Natural killer cell (primary cell): ENCODE measurements around the gene MEPCE. TPM values are rescaled to one million over a fixed set of nuclear protein-coding genes. Genes with fewer than 3 reads are reported as not detected.
A peak's percentile ranks its signal among the peaks of the same experiment; 100 is the strongest.
"Not testable (repeated sequence)": the region's sequence is repeated elsewhere in the genome, so short reads cannot be mapped to it uniquely, and the experiment has no call there.

Experiments
- ATAC-seq, 3 donors: fragments of 150-1000 bp in 2 of 3; fragments of 200-7000 bp in 1 of 3; cut with Tn5 transposase; 1 replicate in 1 of 3; 2 replicates in 2 of 3; pipeline ENCODE4 v1.10.0; 2021; ENCODE audit warnings: mild to moderate bottlenecking in 2 of 3, moderate library complexity in 2 of 3
- DNase-seq, 2 donors: peaks; one replicate each; pipeline versions ENCODE4 v3.0.0 to v3.0.0-alpha.2; 2013 to 2021; ENCODE audit warnings: mixed read lengths in 1 of 2
- H3K27ac ChIP-seq: one replicate; pipeline ENCODE4 v1.5.1; 2013; ENCODE audit warnings: mild to moderate bottlenecking, low read length
- H3K27me3 ChIP-seq: one replicate; pipeline ENCODE4 v1.6.1; 2013; ENCODE audit warnings: low read length; ENCODE audit not compliant: control insufficient read depth, insufficient read depth
- H3K36me3 ChIP-seq: one replicate; pipeline ENCODE4 v1.6.1; 2013; ENCODE audit warnings: low read length; ENCODE audit not compliant: control insufficient read depth, insufficient read depth
- H3K4me1 ChIP-seq: one replicate; pipeline ENCODE4 v1.6.1; 2013; ENCODE audit warnings: low read length; ENCODE audit not compliant: control insufficient read depth, insufficient read depth
- H3K4me3 ChIP-seq: one replicate; pipeline ENCODE4 v1.5.1; 2013; ENCODE audit warnings: low read length
- H3K9me3 ChIP-seq: one replicate; pipeline ENCODE4 v1.6.1; 2013; ENCODE audit warnings: low read length; ENCODE audit not compliant: control insufficient read depth, insufficient read depth
- H3K27ac Mint-ChIP-seq, 2 donors: one replicate each; pipeline ENCODE4 v1.8.0; 2022; ENCODE audit warnings: mild to moderate bottlenecking in 2 of 2, mixed read lengths in 2 of 2, moderate library complexity in 1 of 2
- H3K27me3 Mint-ChIP-seq, 2 donors: one replicate each; pipeline ENCODE4 v1.8.0; 2022; ENCODE audit warnings: low read depth in 2 of 2, mixed read lengths in 2 of 2
- H3K36me3 Mint-ChIP-seq: one replicate; pipeline ENCODE4 v1.8.0; 2022; ENCODE audit warnings: mixed read lengths
- H3K4me1 Mint-ChIP-seq, 2 donors: one replicate each; pipeline ENCODE4 v1.8.0; 2022; ENCODE audit warnings: mixed read lengths in 2 of 2
- H3K4me3 Mint-ChIP-seq: one replicate; pipeline ENCODE4 v1.8.0; 2022; ENCODE audit warnings: mild to moderate bottlenecking, moderate library complexity, mixed read lengths
- H3K9me3 Mint-ChIP-seq, 2 donors: one replicate each; pipeline ENCODE4 v1.8.0; 2022; ENCODE audit warnings: mixed read lengths in 2 of 2
- CTCF ChIP-seq: fragments of 200-600 bp; IDR thresholded peaks from one replicate; pipeline ENCODE4 v1.8.0; 2022; ENCODE audit warnings: antibody characterized with exemption
- WGBS: methylation state at CpG from one replicate; pipeline ENCODE4 v1.1.7; 2013; ENCODE audit warnings: missing lambda C conversion rate; ENCODE audit not compliant: insufficient coverage; 5-methylcytosine and 5-hydroxymethylcytosine counted together
- intact Hi-C: fragments of 100-400 bp; cut with micrococcal nuclease; formaldehyde crosslinking; loops from one replicate; pipeline ENCODE4 v1.14.2; 2022
- total RNA-seq, 4 donors: library from RNA; stranded (reverse); fragments of 120-200 nt in 1 of 4; gene quantifications; one replicate each; pipeline versions ENCODE4 v1.2.3 to v1.2.4, GENCODE V29; 2013 to 2022

The MEPCE gene
- total RNA-seq, 3 donors from 2014 or later (not counting 1 experiment from before 2014, with no cell fraction given), result 48.1 to 54.9 (median 54.1) TPM

GRCh38 chr7:100446040-100446439 lies 16.4 kb downstream of the MEPCE start:
- H3K36me3 Mint-ChIP-seq, result no peaks in the 10 kb centered on the region
- Histone ChIP-seq H3K27me3 (no peaks in the 10 kb centered on the region), H3K4me3 (no peak overlapping the region), H3K27ac (no peak overlapping the region), H3K4me1 (peaks cover 24% of the 10 kb centered on the region), H3K9me3 (no peaks in the 10 kb centered on the region), H3K36me3 (no peaks in the 10 kb centered on the region)
- no peak for ATAC-seq
- no peak for TF ChIP-seq CTCF
- H3K9me3 Mint-ChIP-seq, result no peaks in the 10 kb centered on the region
- no peak overlapping the region for H3K27ac Mint-ChIP-seq
- peaks cover 0 to 10% of the 10 kb centered on the region in 2 donors for H3K4me1 Mint-ChIP-seq
- intact Hi-C loops, result no loop called here
- DNase-seq, result no peak
- no peaks in the 10 kb centered on the region for H3K27me3 Mint-ChIP-seq
- no peak overlapping the region for H3K4me3 Mint-ChIP-seq
- WGBS, result 81% methylated on average over 2 of the region's 2 CpGs

GRCh38 chr7:100447363-100447762 lies 17.7 kb downstream of the MEPCE start:
- H3K9me3 Mint-ChIP-seq, H3K4me3 Mint-ChIP-seq, H3K27me3 ChIP-seq, ATAC-seq, intact Hi-C loops, H3K4me3 ChIP-seq, H3K36me3 ChIP-seq, H3K9me3 ChIP-seq, H3K27ac Mint-ChIP-seq, H3K36me3 Mint-ChIP-seq, DNase-seq, H3K27me3 Mint-ChIP-seq, H3K27ac ChIP-seq: not testable (repeated sequence)
- peaks cover 24% of the 10 kb centered on the region for H3K4me1 ChIP-seq
- peaks cover 0 to 11% of the 10 kb centered on the region in 2 donors for H3K4me1 Mint-ChIP-seq
- whole genome bisulfite sequencing, result 97% methylated on average over 8 of the region's 8 CpGs

GRCh38 chr7:100449190-100449795 lies 19.7 kb downstream of the MEPCE start:
- Mint-ChIP-seq H3K4me3 (peak overlapping the region; percentile 4), H3K4me1 (peaks cover 0 to 11% of the 10 kb centered on the region in 2 donors), H3K9me3 (no peaks in the 10 kb centered on the region), H3K27me3 (no peaks in the 10 kb centered on the region), H3K36me3 (no peaks in the 10 kb centered on the region), H3K27ac (peak overlapping the region in 1 of 2 donors; percentile 59)
- Histone ChIP-seq H3K4me3 (no peak overlapping the region), H3K27me3 (no peaks in the 10 kb centered on the region), H3K36me3 (no peaks in the 10 kb centered on the region), H3K9me3 (no peaks in the 10 kb centered on the region), H3K27ac (no peak overlapping the region), H3K4me1 (peaks cover 24% of the 10 kb centered on the region)
- DNase-seq, result no peak
- 96% methylated on average over 13 of the region's 13 CpGs for WGBS
- intact Hi-C loops, result no loop called here
- no peak for ATAC-seq
- TF ChIP-seq CTCF, result no peak

GRCh38 chr7:100452513-100452912 lies 22.9 kb downstream of the MEPCE start:
- Mint-ChIP-seq H3K27me3 (no peaks in the 10 kb centered on the region), H3K9me3 (no peaks in the 10 kb centered on the region), H3K4me1 (peaks cover 0 to 11% of the 10 kb centered on the region in 2 donors), H3K27ac (no peak overlapping the region), H3K36me3 (no peaks in the 10 kb centered on the region), H3K4me3 (no peak overlapping the region)
- no peak for TF ChIP-seq CTCF
- Histone ChIP-seq H3K36me3 (no peaks in the 10 kb centered on the region), H3K27me3 (no peaks in the 10 kb centered on the region), H3K27ac (no peak overlapping the region), H3K4me1 (peaks cover 10% of the 10 kb centered on the region), H3K9me3 (no peaks in the 10 kb centered on the region), H3K4me3 (no peak overlapping the region)
- ATAC-seq, result no peak
- 98% methylated on average over 3 of the region's 3 CpGs for WGBS
- DNase-seq, result no peak
- intact Hi-C loops, result no loop called here

- H3K27me3 ChIP-seq, H3K4me3 Mint-ChIP-seq, H3K9me3 ChIP-seq, H3K27ac Mint-ChIP-seq, H3K36me3 ChIP-seq, H3K9me3 Mint-ChIP-seq, H3K36me3 Mint-ChIP-seq, intact Hi-C loops, H3K27ac ChIP-seq, DNase-seq, H3K4me3 ChIP-seq, H3K27me3 Mint-ChIP-seq, ATAC-seq: not testable (repeated sequence)
- WGBS, result 96% methylated on average over 8 of the region's 8 CpGs
- H3K4me1 ChIP-seq, result peaks cover 10% of the 10 kb centered on the region
- H3K4me1 Mint-ChIP-seq, result peaks cover 0 to 11% of the 10 kb centered on the region in 2 donors
Measured at GRCh38 chr7:100453854-100454253, 24.2 kb downstream of the MEPCE start.
